H1 (cell line): Measurements from ENCODE around the gene SLC39A13. TPM values are rescaled to one million over a fixed set of nuclear protein-coding genes. Genes with fewer than 3 reads are reported as not detected.

Experiments used
- CTCF ChIA-PET: fragments of 300-600 bp; sonication (Branson Sonifier 250); formaldehyde crosslinking; loops from one replicate; lab custom pipeline; 2021; ENCODE audit not compliant: partially characterized antibody; lab: Charles Lee
- POLR2A ChIA-PET: fragments of 300-600 bp; sonication (Branson Sonifier 250); formaldehyde crosslinking; loops from one replicate; lab custom pipeline; 2021; ENCODE audit warnings: inconsistent platforms; ENCODE audit not compliant: partially characterized antibody; lab: Charles Lee
- DNase-seq, 2 experiments: peaks; one replicate each; pipeline versions ENCODE4 v3.0.0 to v3.0.0-alpha.2; 2010 to 2022; ENCODE audit warnings: low spot score in 2 of 2, low read depth in 1 of 2, mixed read lengths in 1 of 2
- FAIRE-seq: peaks from 2 replicates; lab custom pipeline; 2011; peaks lifted over from hg19 to GRCh38; lab: Jason Lieb, UNC
- H2AFZ ChIP-seq: 2 replicates; pipeline ENCODE4 v1.8.1; 2012; ENCODE audit warnings: low read length, inconsistent platforms
- H2AK5ac ChIP-seq: 2 replicates; pipeline ENCODE4 v1.6.1; 2013; ENCODE audit warnings: low read depth, low read length
- H2BK120ac ChIP-seq: replicated peaks from 2 replicates; pipeline ENCODE3; 2013; ENCODE audit warnings: low read depth, low read length, inconsistent platforms
- H2BK12ac ChIP-seq: 2 replicates; pipeline ENCODE4 v1.6.1; 2013; ENCODE audit warnings: low read depth, low read length
- H2BK15ac ChIP-seq: 2 replicates; pipeline ENCODE4 v1.6.1; 2013; ENCODE audit warnings: low read length
- H2BK20ac ChIP-seq: 2 replicates; pipeline ENCODE4 v1.6.1; 2013; ENCODE audit warnings: low read length
- H2BK5ac ChIP-seq: 2 replicates; pipeline ENCODE4 v1.6.1; 2013; ENCODE audit warnings: low read depth, low read length
- H3K14ac ChIP-seq: 2 replicates; pipeline ENCODE4 v1.6.1; 2013; ENCODE audit warnings: inconsistent platforms; ENCODE audit not compliant: insufficient read length
- H3K18ac ChIP-seq: 2 replicates; pipeline ENCODE4 v1.6.1; 2013; ENCODE audit warnings: low read length; ENCODE audit errors: extremely low read depth
- H3K23ac ChIP-seq: 2 replicates; pipeline ENCODE4 v1.6.1; 2013; ENCODE audit warnings: inconsistent platforms; ENCODE audit not compliant: insufficient read length
- H3K23me2 ChIP-seq: 2 replicates; pipeline ENCODE4 v1.6.1; 2013; ENCODE audit warnings: low read depth, low read length
- H3K27ac ChIP-seq: 2 replicates; pipeline ENCODE4 v1.6.1; 2011; ENCODE audit warnings: low read depth, low read length, inconsistent platforms
- H3K27me3 ChIP-seq, 4 experiments: replicated peaks in 1 of 4; 1 replicate in 1 of 4; 2 replicates in 3 of 4; pipeline versions ENCODE4 v1.6.1 to v1.8.1; 2011 to 2013; ENCODE audit warnings: low read length in 3 of 4, mild to moderate bottlenecking in 3 of 4, inconsistent platforms in 2 of 4, mixed read lengths in 2 of 4, moderate library complexity in 1 of 4; ENCODE audit not compliant: control insufficient read depth in 3 of 4, insufficient read depth in 3 of 4; ENCODE audit errors: extremely low read depth in 1 of 4
- H3K36me3 ChIP-seq, 4 experiments: 2 replicates each; pipeline versions ENCODE4 v1.6.1 to v1.8.1; 2011 to 2013; ENCODE audit warnings: mild to moderate bottlenecking in 4 of 4, low read length in 3 of 4, moderate library complexity in 2 of 4, control low read depth in 1 of 4, inconsistent platforms in 1 of 4; ENCODE audit not compliant: insufficient read depth in 4 of 4, control insufficient read depth in 2 of 4
- H3K4ac ChIP-seq: replicated peaks from 2 replicates; pipeline ENCODE3; 2013; ENCODE audit warnings: low read length, low read depth, mixed read lengths, inconsistent platforms; ENCODE audit not compliant: insufficient read length
- H3K4me1 ChIP-seq, 4 experiments: replicated peaks in 1 of 4; 1 replicate in 1 of 4; 2 replicates in 3 of 4; pipeline versions ENCODE4 v1.6.1 to v1.8.1; 2011 to 2013; ENCODE audit warnings: low read length in 3 of 4, inconsistent platforms in 2 of 4, mixed read lengths in 1 of 4; ENCODE audit not compliant: insufficient read depth in 4 of 4, control insufficient read depth in 3 of 4
- H3K4me2 ChIP-seq, 2 experiments: 2 replicates each; pipeline versions ENCODE4 v1.6.1 to v1.8.1; 2011 to 2013; ENCODE audit warnings: low read depth in 2 of 2, low read length in 2 of 2, control low read depth in 1 of 2, inconsistent platforms in 1 of 2, mild to moderate bottlenecking in 1 of 2; ENCODE audit not compliant: insufficient read depth in 1 of 2
- H3K4me3 ChIP-seq, 4 experiments: fragments of 200-600, 300-600 bp in 1 of 4; sonication (generic), shearing (Covaris generic), sonication (Bioruptor Twin) in 1 of 4; 2 replicates each; pipeline versions ENCODE4 v1.5.1 to v1.8.1; 2011 to 2016; ENCODE audit warnings: low read length in 4 of 4, low read depth in 3 of 4, control low read depth in 2 of 4, inconsistent platforms in 2 of 4, mild to moderate bottlenecking in 2 of 4, mixed read lengths in 1 of 4, moderate library complexity in 1 of 4; ENCODE audit not compliant: insufficient read depth in 2 of 4; ENCODE audit errors: extremely low read depth in 1 of 4
- H3K56ac ChIP-seq: replicated peaks from 2 replicates; pipeline ENCODE3; 2013; ENCODE audit warnings: low read depth, mild to moderate bottlenecking, mixed read lengths, low read length, inconsistent platforms; ENCODE audit not compliant: insufficient read length
- H3K79me1 ChIP-seq: 2 replicates; pipeline ENCODE4 v1.6.1; 2013; ENCODE audit warnings: low read depth, low read length, control low read depth
- H3K79me2 ChIP-seq, 2 experiments: 2 replicates each; pipeline versions ENCODE4 v1.6.1 to v1.8.1; 2012 to 2013; ENCODE audit warnings: low read length in 2 of 2, mild to moderate bottlenecking in 2 of 2, inconsistent platforms in 1 of 2; ENCODE audit not compliant: insufficient read depth in 2 of 2, control insufficient read depth in 1 of 2
- H3K9ac ChIP-seq, 4 experiments: replicated peaks in 1 of 4; 1 replicate in 1 of 4; 2 replicates in 3 of 4; pipeline versions ENCODE4 v1.6.1 to v1.8.1; 2011 to 2013; ENCODE audit warnings: low read depth in 3 of 4, low read length in 3 of 4, control low read depth in 2 of 4, mild to moderate bottlenecking in 2 of 4, moderate library complexity in 2 of 4, inconsistent platforms in 1 of 4; ENCODE audit errors: extremely low read depth in 1 of 4
- H3K9me3 ChIP-seq, 2 experiments: 2 replicates each; pipeline versions ENCODE4 v1.6.1 to v1.8.1; 2012 to 2013; ENCODE audit warnings: mild to moderate bottlenecking in 2 of 2, moderate library complexity in 2 of 2, control low read depth in 1 of 2, inconsistent platforms in 1 of 2, low read depth in 1 of 2, low read length in 1 of 2, mixed read lengths in 1 of 2; ENCODE audit not compliant: insufficient read depth in 2 of 2
- H4K20me1 ChIP-seq, 2 experiments: replicated peaks in 1 of 2; 2 replicates each; pipeline versions ENCODE3 to v1.8.1; 2011 to 2013; ENCODE audit warnings: inconsistent platforms in 2 of 2, low read length in 2 of 2, mild to moderate bottlenecking in 1 of 2; ENCODE audit not compliant: insufficient read depth in 2 of 2, control insufficient read depth in 1 of 2
- H4K5ac ChIP-seq: 2 replicates; pipeline ENCODE4 v1.6.1; 2013; ENCODE audit warnings: low read length, low read depth, mixed read lengths, inconsistent platforms; ENCODE audit not compliant: insufficient read length
- H4K8ac ChIP-seq: 2 replicates; pipeline ENCODE4 v1.8.0; 2013; ENCODE audit warnings: mild to moderate bottlenecking, moderate library complexity, low read length, inconsistent platforms; ENCODE audit not compliant: insufficient read depth; ENCODE audit errors: extremely low read depth
- H4K91ac ChIP-seq: replicated peaks from 2 replicates; pipeline ENCODE3; 2013; ENCODE audit warnings: low read length, mixed read lengths, inconsistent platforms; ENCODE audit not compliant: insufficient read length
- E2F6 ChIP-seq: IDR thresholded peaks from 2 replicates; pipeline ENCODE4 v1.6.1; 2012; ENCODE audit warnings: inconsistent platforms
- GTF2F1 ChIP-seq: IDR thresholded peaks from 2 replicates; pipeline ENCODE4 v1.6.1; 2012; ENCODE audit warnings: low read depth, low read length, improper control_type of control experiment, borderline replicate concordance
- KDM1A ChIP-seq: fragments of 200-600, 300-600 bp; sonication (generic); IDR thresholded peaks from 2 replicates; pipeline ENCODE4 v1.7.1; 2016; ENCODE audit warnings: mild to moderate bottlenecking, low read length, borderline replicate concordance
- POU5F1 ChIP-seq: IDR thresholded peaks from 2 replicates; pipeline ENCODE4 v1.6.1; 2011; ENCODE audit warnings: low read depth, mild to moderate bottlenecking, low read length, moderate library complexity
- RBBP5 ChIP-seq: IDR thresholded peaks from 2 replicates; pipeline ENCODE4 v1.7.1; 2012; ENCODE audit warnings: low read depth, mild to moderate bottlenecking, inconsistent platforms, low read length, moderate library complexity, borderline replicate concordance
- WGBS, 2 experiments: shearing (Covaris generic) in 1 of 2; methylation state at CpG; one replicate each; pipeline versions ENCODE4 v1.1.6 to v1.1.7; 2013 to 2015; ENCODE audit warnings: low lambda C conversion rate in 2 of 2, mixed read lengths in 2 of 2, inconsistent platforms in 1 of 2, low coverage in 1 of 2, missing lambda C conversion rate in 1 of 2; ENCODE audit not compliant: insufficient replicate concordance in 2 of 2, insufficient coverage in 1 of 2, insufficient read length in 1 of 2; ENCODE audit errors: extremely low coverage in 1 of 2, missing lambda C conversion rate in 1 of 2; 5-methylcytosine and 5-hydroxymethylcytosine counted together
- polyA plus RNA-seq, 7 experiments: library from polyadenylated mRNA; depleted of rRNA in 3 of 7; stranded (reverse) in 5 of 7; unstranded in 2 of 7; fragments of >200 nt in 5 of 7; fragments of 200-250 nt in 2 of 7; gene quantifications; 1 replicate in 5 of 7; 2 replicates in 1 of 7; 4 replicates in 1 of 7; pipeline versions ENCODE4 v1.2.1 to v1.2.3, GENCODE V29; 2011 to 2013; ENCODE audit warnings: missing spikeins in 2 of 7, mixed read lengths in 2 of 7
- total RNA-seq: library from RNA; stranded (reverse); fragmentation: NEBNext Ultra II Directional; extraction: Animal tissue kit (Norgen Biotek cat#: 25700); gene quantifications from 2 replicates; pipeline ENCODE4 v1.2.1, GENCODE V29; 2021

The SLC39A13 gene
- total and polyA plus RNA-seq, 2 of the 8 experiments (the other 6 are each of a cell fraction or from before 2014, with no cell fraction given), result 23.2 to 30.0 TPM

- no peak overlapping the region for H3K18ac ChIP-seq
- no peak overlapping the region for H2BK5ac ChIP-seq
- H4K91ac ChIP-seq, result no peak overlapping the region
- no peak overlapping the region for H3K4me2 ChIP-seq
- H3K79me2 ChIP-seq, result no peaks in the 10 kb centered on the region
- FAIRE-seq (no peak), DNase-seq (no peak)
- no peak overlapping the region for H2AK5ac ChIP-seq
- H2BK12ac ChIP-seq, result no peak overlapping the region
- no peak overlapping the region for H3K14ac ChIP-seq
- ChIA-PET POLR2A (interaction anchor here (1.3 to 2.5 kb wide), 3 partner anchors 9 to 23 kb away, joined by 3 to 11 read pairs (median 5); partner anchors contain the start of gene PSMC3), CTCF (interaction anchor here (0.6 to 2.4 kb wide), 5 partner anchors 10 to 72 kb away, joined by 3 to 5 read pairs (median 4); partner anchors contain the start of genes PSMC3 and SLC39A13)
- H3K4me3 ChIP-seq, result no peak overlapping the region
- H4K5ac ChIP-seq, result no peak overlapping the region
- H2BK20ac ChIP-seq, result no peak overlapping the region
- H4K20me1 ChIP-seq, result no peaks in the 10 kb centered on the region
- no peak overlapping the region for H2BK15ac ChIP-seq
- no peaks in the 10 kb centered on the region for H3K9me3 ChIP-seq
- no peak overlapping the region for H2BK120ac ChIP-seq
- H3K9ac ChIP-seq, result no peak overlapping the region
- H3K4ac ChIP-seq, result no peak overlapping the region
- no peak overlapping the region for H4K8ac ChIP-seq
- no peaks in the 10 kb centered on the region for H3K4me1 ChIP-seq
- no peaks in the 10 kb centered on the region for H3K79me1 ChIP-seq
- TF ChIP-seq GTF2F1 (no peak), KDM1A (0 out of 2 replicates have a peak, but pooled peaks have one; percentile 14), RBBP5 (no peak), E2F6 (no peak), POU5F1 (no peak)
- H3K27me3 ChIP-seq, result no peaks in the 10 kb centered on the region
- H3K36me3 ChIP-seq, result no peaks in the 10 kb centered on the region
- no peak overlapping the region for H3K23ac ChIP-seq
- H3K27ac ChIP-seq, result no peak overlapping the region
- H2AFZ ChIP-seq, result no peak overlapping the region
- H3K23me2 ChIP-seq, result no peaks in the 10 kb centered on the region
- no peak overlapping the region for H3K56ac ChIP-seq
- 91% methylated on average over 18 of the region's 18 CpGs; no CpG with 5 or more reads in 1 of the 2 experiments for WGBS, 2 experiments
Measured at GRCh38 chr11:47438721-47439120, 30.3 kb downstream of the SLC39A13 start.
